Measurements from ENCODE around the gene SCN5A.

SCN5A gene

DNA sequence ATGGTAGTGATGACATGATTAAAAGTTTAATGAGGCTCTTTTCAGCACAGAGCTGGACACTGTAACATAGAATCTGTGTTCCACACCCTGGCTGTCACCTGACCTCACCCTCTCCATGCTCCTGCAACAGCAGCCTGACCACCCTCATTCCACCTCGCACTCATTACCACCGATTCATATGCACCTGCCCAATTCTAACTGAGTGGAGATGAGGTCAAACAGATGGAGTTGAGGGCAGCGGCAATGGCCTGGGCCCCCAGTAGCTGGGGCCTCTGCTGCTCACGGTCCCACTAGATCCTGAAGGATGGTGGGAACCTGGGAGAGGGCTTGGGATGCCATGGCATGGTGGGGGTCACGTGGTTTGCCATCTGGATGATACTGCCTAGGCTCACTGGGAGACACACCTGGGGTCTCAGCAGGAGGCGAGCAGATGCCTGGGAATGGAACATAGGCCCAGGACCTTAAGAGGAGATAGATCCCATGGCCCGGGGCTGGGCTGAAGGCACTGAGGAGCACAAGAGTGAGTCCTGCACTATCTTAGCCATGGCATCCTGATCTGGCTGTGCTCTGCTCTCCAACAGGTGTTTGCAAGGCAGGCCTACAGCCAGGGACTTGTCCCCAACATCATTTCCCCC, 1.3 kb downstream of the SCN5A start:
- no peak for DNase-seq (ENCODE audit: extremely low read depth in 1 of 2, low read depth in 1 of 2)

DNA sequence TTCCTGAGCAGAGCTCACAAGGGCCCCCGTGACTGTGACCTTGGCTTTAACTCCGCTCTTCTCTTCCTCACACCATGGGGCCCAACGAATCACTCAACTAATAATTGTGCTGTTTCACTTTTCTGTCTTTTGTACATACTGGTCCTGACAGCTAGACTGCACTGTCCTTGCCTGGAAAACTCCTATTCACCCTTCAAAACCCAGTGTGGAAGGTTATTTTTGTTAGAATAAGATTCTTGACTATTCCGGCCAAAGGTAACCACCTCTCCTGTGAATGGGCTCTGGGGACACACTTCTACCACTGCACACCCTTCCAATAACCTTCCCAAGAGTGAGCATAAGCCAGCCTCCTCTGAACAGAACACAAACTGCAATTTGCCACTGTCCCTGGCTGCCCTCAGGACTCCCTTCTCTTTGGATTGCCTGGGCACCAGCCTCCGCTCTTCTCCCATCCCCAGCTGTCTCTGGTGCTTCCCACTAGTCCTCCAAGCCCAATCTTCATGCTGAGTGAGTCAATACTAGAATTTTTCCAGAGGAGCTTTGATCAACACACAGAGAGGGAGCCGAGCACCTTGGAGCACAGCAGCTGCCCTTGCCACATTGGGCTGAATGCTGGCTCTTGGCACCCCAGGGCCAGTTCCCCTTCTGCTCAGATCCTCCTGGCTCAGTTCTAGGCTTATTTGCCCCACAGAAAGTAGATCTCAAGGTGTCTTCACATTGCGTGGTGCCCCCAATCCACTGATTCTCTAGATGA, 2.1 kb downstream of the SCN5A start:
- no peak for DNase-seq (ENCODE audit: extremely low read depth in 1 of 2, low read depth in 1 of 2)

DNA sequence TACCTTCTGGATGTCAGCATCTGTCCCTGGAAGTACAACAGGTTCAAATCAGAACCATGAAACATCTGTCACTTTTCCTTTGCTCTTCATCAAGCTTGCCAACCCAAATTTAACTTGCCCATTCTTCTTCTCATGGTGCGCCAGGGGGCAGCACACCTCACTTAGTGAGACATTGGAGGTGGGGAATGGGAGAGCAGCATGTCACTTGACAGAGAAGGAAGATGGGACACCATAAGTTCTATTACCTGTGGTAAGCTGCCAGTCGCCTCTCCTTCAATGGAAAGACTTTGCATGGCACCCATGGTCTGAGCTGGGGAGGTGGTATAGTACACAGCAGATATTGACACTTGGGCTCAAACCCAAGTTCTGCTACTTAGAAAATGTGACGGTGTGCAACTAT, 2.9 kb downstream of the SCN5A start:
- no peak for DNase-seq (ENCODE audit: extremely low read depth in 1 of 2, low read depth in 1 of 2)

DNA sequence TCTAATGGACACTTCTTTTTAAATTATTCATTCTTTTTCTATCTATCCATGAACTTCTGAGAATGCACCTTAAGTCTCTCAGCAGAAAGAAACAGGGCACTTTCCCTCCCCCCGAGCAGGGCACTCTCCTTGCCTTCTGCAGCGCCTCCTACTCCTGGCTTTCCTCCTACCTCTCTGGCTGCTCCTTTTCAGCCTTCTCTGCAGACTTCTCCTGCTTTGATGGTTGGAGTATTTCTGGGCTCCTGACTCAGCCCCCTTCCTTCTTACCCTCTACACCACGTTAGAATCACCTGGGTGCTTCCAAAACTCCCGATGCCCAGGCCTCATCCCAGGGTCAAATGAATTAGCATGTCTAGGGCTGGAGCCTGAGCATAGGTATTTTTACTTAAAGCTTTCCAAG, 3.4 kb downstream of the SCN5A start:
- DNase-seq (ENCODE audit: extremely low read depth in 1 of 2, low read depth in 1 of 2): no peak

DNA sequence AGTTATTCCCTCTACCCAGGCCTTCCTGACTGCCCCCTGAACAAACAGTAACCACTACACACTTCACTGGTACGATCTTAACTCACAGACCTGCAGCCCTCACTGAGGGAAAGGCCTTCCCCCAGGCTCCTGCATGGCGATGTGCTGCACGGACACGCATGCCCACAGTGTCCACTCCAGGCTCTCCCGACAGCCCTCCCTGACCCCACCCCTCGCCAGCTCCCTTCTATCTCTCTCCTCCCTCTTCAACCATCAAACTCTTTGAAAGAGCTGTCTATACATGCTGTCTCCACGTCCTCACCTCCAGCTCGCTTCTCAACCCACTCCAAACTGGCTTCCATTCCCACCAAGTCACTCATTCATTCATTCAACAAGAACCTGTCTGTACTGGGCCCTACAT, 3.9 kb downstream of the SCN5A start:
- no peak for DNase-seq (ENCODE audit: extremely low read depth in 1 of 2, low read depth in 1 of 2)

DNA sequence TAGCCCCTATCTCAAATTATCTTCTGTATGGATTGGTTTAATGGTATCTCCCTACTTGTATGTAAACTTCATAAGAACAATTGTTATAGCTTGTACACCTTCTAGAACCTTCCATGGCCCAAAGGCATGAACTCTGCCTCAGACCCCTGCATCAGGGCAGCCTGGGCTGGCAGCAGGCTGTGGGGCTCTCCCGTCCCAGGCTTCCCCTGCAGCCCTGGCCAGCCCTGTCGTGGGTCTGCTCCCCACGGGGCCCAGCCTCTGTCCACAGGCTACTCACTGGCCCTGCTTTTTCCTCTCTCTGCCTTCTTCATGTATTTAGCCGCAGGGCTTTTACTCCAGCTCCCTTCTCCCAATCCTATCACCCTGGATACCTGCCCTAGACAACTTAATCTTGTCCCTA, 4.4 kb downstream of the SCN5A start:
- no peak for DNase-seq (ENCODE audit: extremely low read depth in 1 of 2, low read depth in 1 of 2)

DNA sequence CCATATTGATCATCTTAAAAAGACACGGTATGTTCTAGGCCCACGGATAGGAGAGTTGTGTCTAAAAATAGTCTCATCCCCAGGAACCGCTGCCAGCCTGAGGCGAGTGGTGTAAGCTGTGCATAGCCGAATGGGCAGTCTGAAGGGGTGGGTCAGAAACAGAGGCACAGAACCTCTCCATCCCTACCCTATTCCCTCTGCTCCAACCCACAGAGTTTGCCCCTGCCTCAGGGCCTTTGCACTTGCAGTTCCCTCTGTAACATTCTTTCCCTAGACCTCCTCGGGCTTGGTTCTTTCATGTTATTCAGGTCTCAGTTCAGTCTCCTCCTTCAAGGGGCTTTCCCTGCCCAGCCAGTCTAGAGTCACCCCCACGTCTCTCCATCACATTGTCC, 4.8 kb downstream of the SCN5A start:
- no peak for DNase-seq (ENCODE audit: extremely low read depth in 1 of 2, low read depth in 1 of 2)

DNA sequence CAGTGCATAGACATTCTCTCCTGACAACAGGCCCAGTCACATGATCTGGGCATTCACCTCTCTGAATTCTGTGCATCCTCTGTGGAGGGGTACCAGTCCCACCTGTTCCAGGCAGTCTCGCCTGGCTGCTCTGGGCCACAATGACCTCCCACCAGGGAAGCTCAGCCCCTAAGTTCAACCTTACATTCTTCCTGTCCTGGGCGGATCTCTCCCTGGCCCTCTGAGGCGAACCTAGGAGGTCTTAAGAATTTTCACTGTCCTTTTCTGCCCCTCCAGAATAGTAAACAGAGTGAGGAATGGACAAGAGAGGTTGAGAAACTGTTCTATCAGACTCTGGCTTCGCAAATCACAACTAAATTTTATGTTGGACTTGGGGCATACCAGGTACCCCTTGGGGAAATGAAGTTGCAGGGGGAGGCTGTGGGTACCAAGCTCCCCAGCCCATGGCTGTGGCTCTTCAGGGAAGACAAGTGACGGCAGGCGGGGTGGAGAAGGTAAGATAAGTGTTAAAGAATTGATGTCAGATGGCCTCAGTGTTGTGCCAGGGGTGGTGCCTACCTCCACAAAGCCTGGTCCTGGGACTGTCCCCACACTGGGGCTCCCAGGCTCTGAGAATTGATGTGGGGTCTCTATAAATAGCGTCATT, 5.3 kb downstream of the SCN5A start:
- no peak for DNase-seq (ENCODE audit: extremely low read depth in 1 of 2, low read depth in 1 of 2)

DNA sequence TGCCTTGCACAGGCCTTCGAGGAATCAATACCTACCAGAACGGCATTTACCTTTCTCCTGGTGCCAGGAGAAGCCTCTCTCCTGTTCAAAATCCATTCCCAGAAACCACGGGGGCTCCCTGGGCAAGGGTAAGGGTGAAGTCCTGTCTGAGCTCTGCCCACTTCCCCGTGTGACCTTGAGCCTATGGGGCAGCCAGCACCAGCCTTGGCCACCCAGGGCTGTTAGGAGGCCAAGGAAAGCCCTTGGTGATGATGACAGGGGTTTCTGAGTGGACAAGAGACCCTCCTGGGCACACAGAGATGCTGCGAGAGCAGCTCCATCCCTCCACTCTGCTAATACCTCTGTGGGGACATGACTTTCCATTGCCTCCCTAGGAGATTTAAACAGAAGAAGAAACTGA, 5.9 kb downstream of the SCN5A start:
- no peak for DNase-seq (ENCODE audit: extremely low read depth in 1 of 2, low read depth in 1 of 2)

DNA sequence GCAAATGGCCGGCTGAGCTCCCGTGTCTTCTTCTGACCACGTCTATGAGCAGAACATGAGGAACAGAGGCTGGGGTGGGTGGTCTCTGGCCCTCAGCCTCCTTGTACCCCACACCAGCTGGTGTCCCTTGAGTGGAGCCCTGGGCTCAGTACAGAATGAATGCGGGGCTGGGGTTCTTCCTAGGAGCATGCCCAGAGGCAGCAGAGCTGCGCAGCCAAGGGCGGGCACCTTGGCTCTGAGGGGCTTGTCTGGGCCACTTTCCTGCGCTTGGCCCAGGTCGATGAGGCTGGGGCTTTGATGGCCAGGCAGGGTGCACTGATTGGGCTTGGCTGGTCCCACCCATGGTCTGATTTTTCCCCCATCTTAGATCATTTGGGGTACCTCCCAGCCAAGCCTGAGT, 6.4 kb downstream of the SCN5A start:
- DNase-seq (ENCODE audit: extremely low read depth in 1 of 2, low read depth in 1 of 2): no peak

DNA sequence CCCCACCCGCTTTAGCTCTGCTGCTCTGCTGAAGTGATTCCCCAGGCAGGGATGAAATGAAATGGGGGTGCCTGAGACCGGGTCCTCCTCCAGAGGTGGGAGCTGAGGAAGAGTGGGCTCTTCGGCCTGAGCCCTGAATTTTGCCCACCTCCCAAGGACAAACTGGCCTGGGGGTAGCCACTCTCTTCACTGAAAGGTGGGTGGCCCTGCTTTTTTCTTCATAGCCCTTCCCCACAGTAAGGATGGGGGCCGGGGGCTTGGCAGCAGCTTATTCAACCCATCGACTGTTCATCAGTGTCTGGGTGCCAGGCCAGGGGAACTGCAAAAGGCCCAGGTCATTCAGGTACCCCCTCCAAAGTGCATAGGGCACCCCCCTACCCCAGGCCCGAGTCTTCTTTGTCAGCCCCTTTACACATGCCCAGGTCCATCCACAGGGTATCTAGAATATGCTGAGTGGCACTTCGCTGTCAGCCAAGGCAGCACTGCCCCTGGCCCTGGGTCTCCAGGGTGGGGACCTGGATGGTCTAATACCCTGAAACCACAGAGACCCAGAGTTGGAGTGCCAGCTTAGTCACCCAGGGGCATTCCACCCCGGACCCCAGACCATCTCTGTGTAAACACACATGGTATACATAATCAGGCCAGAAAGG, 7.9 kb downstream of the SCN5A start:
- DNase-seq (ENCODE audit: extremely low read depth in 1 of 2, low read depth in 1 of 2): no peak

DNA sequence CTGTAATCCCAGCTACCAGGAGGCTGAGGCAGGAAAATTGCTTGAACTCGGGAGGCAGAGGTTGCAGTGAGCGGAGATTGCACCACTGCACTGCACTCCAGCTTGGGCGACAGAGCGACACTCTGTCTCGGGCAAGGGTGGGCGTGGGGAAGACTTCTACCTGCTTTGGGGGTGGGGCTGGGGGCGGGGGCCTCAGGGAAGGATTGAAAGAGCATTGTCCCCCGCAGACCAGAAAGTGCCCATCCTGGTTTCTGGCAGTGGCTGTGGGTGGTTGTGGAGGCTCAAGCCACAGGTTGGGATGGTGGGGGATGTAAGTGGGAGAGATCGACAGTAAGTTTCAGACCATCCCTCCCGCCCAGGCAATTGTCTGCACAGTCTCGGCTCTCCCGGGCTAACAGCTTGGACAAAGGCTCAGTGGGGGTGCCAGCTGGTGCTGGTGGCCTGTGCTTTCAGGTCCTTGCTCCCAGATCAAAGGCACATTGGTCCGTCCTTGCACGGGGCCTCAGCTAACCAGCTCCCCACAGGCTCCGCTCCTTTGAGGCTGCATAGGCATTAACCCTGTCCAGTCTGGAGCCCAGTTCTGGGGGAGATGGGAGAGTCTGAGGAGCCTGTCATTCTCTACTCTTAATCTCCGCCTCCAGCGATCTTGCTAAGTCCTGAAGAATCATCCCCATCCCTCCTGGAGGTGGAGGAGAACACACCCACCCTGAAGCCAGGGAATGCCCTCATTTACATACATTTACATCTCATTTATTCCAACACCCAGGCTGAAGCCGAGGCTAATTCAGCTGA, 8.6 kb downstream of the SCN5A start:
- no peak for DNase-seq (ENCODE audit: extremely low read depth in 1 of 2, low read depth in 1 of 2)

DNA sequence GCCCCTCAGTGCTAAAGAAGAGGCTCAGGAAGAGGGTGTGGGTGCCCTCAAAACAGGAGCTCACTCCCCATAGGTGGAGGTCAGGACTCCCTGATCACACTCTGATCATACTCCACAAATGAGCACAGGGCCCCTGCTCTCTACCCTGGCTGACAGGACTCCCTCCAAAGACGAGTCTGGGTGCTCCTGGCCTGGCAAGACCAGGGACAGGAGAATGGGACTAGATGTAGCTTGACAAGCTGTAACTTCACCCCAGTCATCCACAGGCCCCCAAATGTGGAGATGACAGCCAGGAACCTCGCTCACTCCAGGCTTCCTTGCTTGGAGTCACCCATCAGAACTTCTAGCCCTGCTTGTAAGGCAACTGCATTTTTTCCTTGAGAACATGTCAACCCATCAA, 11.1 kb downstream of the SCN5A start:
- DNase-seq (ENCODE audit: extremely low read depth in 1 of 2, low read depth in 1 of 2): no peak

DNA sequence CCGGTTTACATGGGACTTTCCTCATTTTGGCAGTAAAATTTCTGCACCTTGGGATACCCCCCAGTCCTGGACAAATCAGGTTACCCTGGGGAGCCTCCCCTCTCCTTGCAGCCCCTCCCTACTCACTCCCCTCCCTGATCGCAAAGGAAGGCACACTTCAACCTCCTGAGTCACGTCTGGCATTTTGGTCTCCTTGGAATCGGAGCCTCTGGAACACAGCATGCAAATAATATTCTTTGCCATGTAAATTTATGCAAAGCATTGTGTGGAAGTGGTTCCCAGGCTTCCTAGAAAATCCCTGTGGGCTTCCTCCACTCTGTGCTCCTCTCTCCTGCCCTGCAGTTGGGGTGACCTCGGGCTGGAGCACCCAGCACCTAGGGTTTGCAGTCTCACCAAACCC, 11.6 kb downstream of the SCN5A start:
- no peak for DNase-seq (ENCODE audit: extremely low read depth in 1 of 2, low read depth in 1 of 2)

DNA sequence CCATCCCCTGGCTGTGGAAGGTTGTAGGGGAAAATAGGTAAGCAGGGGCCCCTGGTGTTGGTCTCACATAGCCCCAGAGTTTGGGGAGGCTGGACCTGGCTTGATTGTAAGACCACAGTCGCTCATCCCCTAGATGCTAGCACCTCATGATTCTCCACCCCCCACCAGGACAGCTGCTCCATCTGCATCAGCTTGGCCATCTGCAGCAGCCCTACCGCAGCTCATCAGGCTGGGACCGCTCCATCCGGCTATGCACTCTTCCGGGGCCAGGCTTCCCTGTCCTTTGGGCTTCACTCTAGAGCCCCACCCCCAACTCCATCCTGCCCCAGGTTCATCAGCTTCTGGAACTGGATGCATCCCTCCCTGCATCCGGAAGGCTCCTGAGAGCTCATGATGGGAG, 12.6 kb downstream of the SCN5A start:
- no peak for DNase-seq (ENCODE audit: extremely low read depth in 1 of 2, low read depth in 1 of 2)

DNA sequence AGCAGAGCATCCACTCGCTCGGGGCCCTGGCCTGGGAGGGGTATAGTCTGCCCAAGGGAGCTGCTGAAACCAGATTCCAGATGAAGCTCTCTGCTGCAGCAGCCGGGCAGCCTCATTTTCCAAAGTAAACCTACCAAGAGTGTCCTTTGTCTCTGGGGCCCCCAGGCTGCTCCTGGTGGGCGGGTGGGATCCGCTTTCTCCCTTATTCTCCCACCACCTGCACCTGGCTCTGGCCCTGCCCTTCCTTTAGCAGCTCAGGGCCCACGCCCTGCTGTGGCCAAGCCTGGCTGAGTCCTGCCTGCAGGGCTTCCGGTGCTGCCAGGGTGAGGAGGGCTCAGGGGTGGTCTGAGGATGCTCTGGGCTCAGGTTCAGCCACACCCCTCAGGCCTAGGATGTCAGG, 13.0 kb downstream of the SCN5A start:
- DNase-seq (ENCODE audit: extremely low read depth in 1 of 2, low read depth in 1 of 2): no peak

DNA sequence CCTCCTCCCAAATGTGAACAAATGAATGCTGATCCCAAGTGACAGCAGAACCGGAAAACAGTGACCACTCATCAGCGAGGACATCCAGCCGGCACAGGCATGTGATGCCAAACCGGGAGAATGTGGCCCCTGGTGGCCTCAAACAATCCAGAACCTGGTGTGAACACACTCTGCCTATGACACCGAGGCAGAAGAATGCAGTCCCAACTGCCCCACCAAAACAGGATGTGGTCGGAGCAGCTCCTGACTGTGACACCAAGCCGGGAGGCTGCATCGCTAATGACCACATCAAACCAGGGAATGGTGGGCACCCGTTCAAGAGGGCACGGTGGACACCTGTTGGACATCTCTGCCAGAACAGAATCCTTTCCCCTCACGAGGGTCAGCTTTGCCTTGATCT, 15.4 kb downstream of the SCN5A start:
- DNase-seq (ENCODE audit: extremely low read depth in 1 of 2, low read depth in 1 of 2): no peak

DNA sequence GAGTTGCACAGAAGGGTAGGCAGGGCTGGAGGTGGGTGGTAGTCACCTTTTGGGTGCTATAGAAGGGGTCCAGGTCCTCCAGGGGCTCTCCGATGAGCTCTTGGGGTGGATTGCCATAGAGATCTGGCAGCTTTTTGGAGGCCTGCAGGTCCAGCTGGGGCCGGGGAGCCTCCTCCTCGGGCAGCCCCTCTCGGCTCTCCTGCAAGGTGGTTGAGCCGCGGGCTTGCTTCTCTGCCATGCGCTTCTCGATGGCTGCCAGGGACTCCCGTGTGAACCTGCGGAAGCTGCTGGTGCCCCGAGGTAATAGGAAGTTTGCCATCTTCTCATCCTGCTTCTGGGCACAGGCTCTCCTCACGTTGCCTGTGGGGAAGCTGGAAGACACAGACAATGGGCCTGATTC, 16.5 kb downstream of the SCN5A start:
- DNase-seq (ENCODE audit: extremely low read depth in 1 of 2, low read depth in 1 of 2): no peak

DNA sequence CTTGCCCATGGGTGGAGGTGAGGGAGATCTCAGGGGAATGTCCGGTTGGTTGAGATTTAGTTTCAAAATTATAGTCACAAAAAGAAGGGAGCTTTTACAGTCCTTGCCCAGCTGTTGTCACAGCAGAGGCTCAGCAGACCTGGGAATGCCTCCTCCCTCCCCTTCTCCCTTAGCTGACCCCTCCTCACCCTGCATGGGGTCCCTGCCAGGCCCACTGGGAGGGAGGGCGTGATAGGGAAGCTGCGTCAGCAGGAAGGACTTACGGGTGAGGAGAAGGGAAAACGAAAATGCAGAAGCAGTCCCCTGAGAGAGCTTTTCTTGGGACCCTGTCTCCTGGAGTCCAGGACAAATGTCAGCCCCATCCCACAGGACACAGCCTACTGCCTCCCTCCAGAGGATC, 18.9 kb downstream of the SCN5A start:
- no peak for DNase-seq (ENCODE audit: extremely low read depth in 1 of 2, low read depth in 1 of 2)

DNA sequence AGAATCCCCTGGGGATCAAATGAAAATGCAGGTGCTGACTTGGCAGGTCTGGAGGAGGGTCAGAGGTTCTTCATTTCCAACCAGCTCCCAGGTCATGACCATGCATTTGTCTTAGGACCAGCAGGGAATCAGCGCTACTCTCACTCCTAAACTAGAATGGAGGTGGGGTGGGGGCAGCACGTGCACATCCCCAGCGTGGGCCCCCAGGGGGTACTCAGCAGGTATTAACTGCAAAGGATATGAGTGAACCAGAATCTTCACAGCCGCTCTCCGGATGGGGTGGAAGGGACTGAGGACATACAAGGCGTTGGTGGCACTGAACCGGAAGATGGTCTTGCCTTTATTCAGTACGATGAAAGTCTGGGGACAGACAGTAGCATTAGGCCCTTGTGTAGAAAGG, 19.4 kb downstream of the SCN5A start:
- no peak for DNase-seq (ENCODE audit: extremely low read depth in 1 of 2, low read depth in 1 of 2)

DNA sequence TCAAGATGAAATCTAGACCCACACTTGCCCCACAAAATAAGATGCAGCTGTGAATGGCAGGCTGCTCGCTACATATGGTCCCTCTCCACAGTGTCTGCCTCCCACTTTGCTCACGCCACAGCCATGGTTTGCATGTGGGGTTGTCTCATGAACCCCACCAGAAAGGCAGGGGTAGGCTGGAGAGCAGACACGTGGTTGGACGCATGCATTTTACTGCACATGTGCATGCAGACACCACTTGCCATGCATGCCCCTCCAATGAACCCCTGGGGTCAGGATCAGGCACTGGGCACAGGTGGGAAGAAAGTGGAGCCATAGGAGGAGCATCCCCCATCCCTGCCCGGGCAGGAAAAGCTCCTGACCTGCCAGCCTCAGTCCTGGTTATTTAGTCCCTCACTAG, 20.7 kb downstream of the SCN5A start:
- no peak for DNase-seq (ENCODE audit: extremely low read depth in 1 of 2, low read depth in 1 of 2)

Data from activated CD8-positive, alpha-beta memory T cell treated with anti-CD3 and anti-CD28 coated beads for 1 hour (primary cell).